BJ (cell line): Measurements from ENCODE around the gene PIK3R1. TPM values are rescaled to one million over a fixed set of nuclear protein-coding genes. Genes with fewer than 3 reads are reported as not detected.

Experiments used
- CTCF ChIA-PET: fragments of 350-600 bp; formaldehyde crosslinking; extraction: SDS; loops from one replicate; lab custom pipeline; 2021; ENCODE audit warnings: antibody characterized with exemption, inconsistent platforms; lab: Yijun Ruan, JAX
- POLR2A ChIA-PET: fragments of 300-600 bp; sonication (Branson Sonifier 250); formaldehyde crosslinking; extraction: SDS; loops from one replicate; lab custom pipeline; 2021; ENCODE audit warnings: antibody characterized with exemption; lab: Charles Lee
- DNase-seq: peaks from one replicate; pipeline ENCODE4 v3.0.0-alpha.2; 2011; ENCODE audit warnings: low read depth
- H3K27me3 ChIP-seq: 2 replicates; pipeline ENCODE4 v1.6.0; 2011; ENCODE audit warnings: low read length; ENCODE audit not compliant: control insufficient read depth, insufficient read depth
- H3K36me3 ChIP-seq: 2 replicates; pipeline ENCODE4 v1.5.1; 2011; ENCODE audit warnings: low read length; ENCODE audit not compliant: control insufficient read depth, insufficient read depth
- H3K4me3 ChIP-seq: 2 replicates; pipeline ENCODE4 v1.5.1; 2011; ENCODE audit warnings: low read depth, mild to moderate bottlenecking, control low read depth, low read length
- CTCF ChIP-seq: IDR thresholded peaks from 2 replicates; pipeline ENCODE4 v1.5.1; 2011; ENCODE audit warnings: low read depth, mild to moderate bottlenecking, control low read depth, inconsistent platforms, low read length, moderate library complexity; ENCODE audit not compliant: insufficient read depth
- polyA plus RNA-seq: library from polyadenylated mRNA; depleted of rRNA; stranded (reverse); fragments of >200 nt; gene quantifications from 2 replicates; pipeline ENCODE4 v1.2.3, GENCODE V29; 2011

PIK3R1 gene
- polyA plus RNA-seq, 1 experiment: 11.8 TPM

- Histone ChIP-seq H3K4me3 (no peak overlapping the region), H3K27me3 (no peaks in the 10 kb centered on the region), H3K36me3 (no peaks in the 10 kb centered on the region)
- ChIA-PET CTCF (no interaction called here), POLR2A (no interaction called here)
- TF ChIP-seq CTCF: no peak
- no peak for DNase-seq
These were observed 22.9 kb upstream of the PIK3R1 start for GRCh38 chr5:68192679-68193060.

GRCh38 chr5:68193481-68194036 is 22.0 kb upstream of the PIK3R1 start:
- ChIA-PET POLR2A (interaction anchor here (0.6 kb wide), 1 partner anchor 15 kb away, joined by 3 read pairs; no protein-coding TSS in a partner anchor), CTCF (interaction anchor here (1.2 kb wide), 1 partner anchor 24 kb away, joined by 3 read pairs; no protein-coding TSS in a partner anchor)
- no peak for TF ChIP-seq CTCF
- Histone ChIP-seq H3K36me3 (no peaks in the 10 kb centered on the region), H3K27me3 (no peaks in the 10 kb centered on the region), H3K4me3 (no peak overlapping the region)
- no peak for DNase-seq

- CTCF ChIA-PET: interaction anchor here (1.2 kb wide), 1 partner anchor 25 kb away, joined by 3 read pairs; no protein-coding TSS in a partner anchor
- POLR2A ChIA-PET: interaction anchor here (0.6 kb wide), 1 partner anchor 15 kb away, joined by 3 read pairs; no protein-coding TSS in a partner anchor
- no peak for TF ChIP-seq CTCF
- DNase-seq: no peak
- Histone ChIP-seq H3K27me3 (no peaks in the 10 kb centered on the region), H3K4me3 (no peak overlapping the region), H3K36me3 (no peaks in the 10 kb centered on the region)
These were observed 21.2 kb upstream of the PIK3R1 start for GRCh38 chr5:68194386-68194785.

GRCh38 chr5:68195137-68195536 is 20.4 kb upstream of the PIK3R1 start:
- Histone ChIP-seq H3K4me3 (no peak overlapping the region), H3K36me3 (no peaks in the 10 kb centered on the region), H3K27me3 (no peaks in the 10 kb centered on the region)
- no peak for DNase-seq
- ChIA-PET POLR2A (no interaction called here), CTCF (interaction anchor here (0.7 kb wide), 1 partner anchor 13 kb away, joined by 3 read pairs; no protein-coding TSS in a partner anchor)
- TF ChIP-seq CTCF: no peak

- no peak for TF ChIP-seq CTCF
- H3K36me3 ChIP-seq: no peaks in the 10 kb centered on the region
- no peak for DNase-seq
- POLR2A ChIA-PET: no interaction called here
- CTCF ChIA-PET: no interaction called here
- H3K27me3 ChIP-seq: no peaks in the 10 kb centered on the region
- no peak overlapping the region for H3K4me3 ChIP-seq
These were observed 18.7 kb upstream of the PIK3R1 start for GRCh38 chr5:68196876-68197275.
